Body of pancreas (tissue), 4 donors: ENCODE data around the gene HS6ST3.

ENCODE experiments used
- CTCF ChIP-seq, 7 experiments: fragments of 450-650 bp in 4 of 7; fragments of 200-600 bp in 3 of 7; sonication (generic) in 3 of 7; IDR thresholded peaks; one replicate each; pipeline ENCODE4 v1.5.1; 2016 to 2019; ENCODE audit warnings: antibody characterized with exemption in 7 of 7
- POLR2A ChIP-seq, 3 donors: fragments of 450-650 bp; IDR thresholded peaks; one replicate each; pipeline ENCODE4 v1.6.1; 2016; ENCODE audit warnings: antibody characterized with exemption in 3 of 3, mild to moderate bottlenecking in 2 of 3

GRCh38 chr13:96104516-96104915, 14.6 kb downstream of the HS6ST3 start:
- TF ChIP-seq POLR2A (IDR thresholded peaks at IDR 0.05) (no peak), CTCF (IDR thresholded peaks at IDR 0.05) (no peak)
